LNCaP clone FGC (cell line): ENCODE data around the gene IQGAP3.
"Not testable (repeated sequence)": the region's sequence is repeated elsewhere in the genome, so short reads cannot be mapped to it uniquely, and the experiment has no call there.

Experiments used
- DNase-seq: peaks from one replicate; pipeline ENCODE4 v3.0.0-alpha.2; 2011; ENCODE audit warnings: low read depth
- H3K4me3 ChIP-seq: 2 replicates; pipeline ENCODE4 v1.5.1; 2011; ENCODE audit warnings: mild to moderate bottlenecking, low read depth, low read length, control low read depth
- CTCF ChIP-seq: IDR thresholded peaks from 2 replicates; pipeline ENCODE4 v1.5.1; 2012; ENCODE audit warnings: mild to moderate bottlenecking; ENCODE audit not compliant: control insufficient read depth, insufficient read depth; ENCODE audit errors: extremely low read depth

IQGAP3 gene

GRCh38 chr1:156553860-156554485, 18.4 kb downstream of the IQGAP3 start:
- no peak overlapping the region for H3K4me3 ChIP-seq
- DNase-seq, result no peak
- TF ChIP-seq CTCF, result no peak

- H3K4me3 ChIP-seq, DNase-seq: not testable (repeated sequence)
Observed at GRCh38 chr1:156552937-156553336, 19.4 kb downstream of the IQGAP3 start.

GRCh38 chr1:156552518-156552917, 19.8 kb downstream of the IQGAP3 start:
- TF ChIP-seq CTCF, result no peak

GRCh38 chr1:156551869-156552268, 20.5 kb downstream of the IQGAP3 start:
- DNase-seq, result no peak
- no peak overlapping the region for H3K4me3 ChIP-seq
- TF ChIP-seq CTCF, result no peak

More at GRCh38 chr1:156552518-156552917, 19.8 kb downstream of the IQGAP3 start:
- no peak for DNase-seq
- H3K4me3 ChIP-seq, result no peak overlapping the region

- H3K4me3 ChIP-seq, result no peak overlapping the region
- TF ChIP-seq CTCF, result no peak
- DNase-seq, result no peak
Observed at GRCh38 chr1:156551066-156551643, 21.2 kb downstream of the IQGAP3 start.

GRCh38 chr1:156550346-156550745, 22.0 kb downstream of the IQGAP3 start:
- no peak for DNase-seq
- no peak overlapping the region for H3K4me3 ChIP-seq
- TF ChIP-seq CTCF, result no peak

- TF ChIP-seq CTCF, result no peak
- H3K4me3 ChIP-seq, result no peak overlapping the region
- DNase-seq, result no peak
Observed at GRCh38 chr1:156549831-156550230, 22.5 kb downstream of the IQGAP3 start.
